Measurements from ENCODE around the gene IRF1. TPM values are rescaled to one million over a fixed set of nuclear protein-coding genes. Genes with fewer than 3 reads are reported as not detected.

The IRF1 gene
- total and polyA plus RNA-seq, 12 donors = 3.0 to 116 (median 20.1) TPM

GRCh38 chr5:132433141-132433540 lies 57.4 kb downstream of the IRF1 start:
- intact Hi-C loops (cut with DNase I) = no loop called here
- Histone ChIP-seq H3K27me3 (no peaks in the 10 kb centered on the region), H3K36me3 (replicated peaks in 1 of 2) (no peaks in the 10 kb centered on the region), H3K4me1 (replicated peaks in 1 of 2) (peaks cover 0 to 29% of the 10 kb centered on the region in 2 donors), H3K9me3 (replicated peaks in 1 of 3) (no peaks in the 10 kb centered on the region), H3K27ac (no peak overlapping the region), H3K4me3 (no peak overlapping the region)
- 93 to 95% (median 95%) methylated on average over 6 of the region's 6 CpGs for WGBS, 4 donors
- DNase-seq = peak in 1 of 7 donors; percentile 24
- TF ChIP-seq POLR2A (IDR thresholded peaks at IDR 0.05) = no peak
- TF ChIP-seq, protein P1, sequence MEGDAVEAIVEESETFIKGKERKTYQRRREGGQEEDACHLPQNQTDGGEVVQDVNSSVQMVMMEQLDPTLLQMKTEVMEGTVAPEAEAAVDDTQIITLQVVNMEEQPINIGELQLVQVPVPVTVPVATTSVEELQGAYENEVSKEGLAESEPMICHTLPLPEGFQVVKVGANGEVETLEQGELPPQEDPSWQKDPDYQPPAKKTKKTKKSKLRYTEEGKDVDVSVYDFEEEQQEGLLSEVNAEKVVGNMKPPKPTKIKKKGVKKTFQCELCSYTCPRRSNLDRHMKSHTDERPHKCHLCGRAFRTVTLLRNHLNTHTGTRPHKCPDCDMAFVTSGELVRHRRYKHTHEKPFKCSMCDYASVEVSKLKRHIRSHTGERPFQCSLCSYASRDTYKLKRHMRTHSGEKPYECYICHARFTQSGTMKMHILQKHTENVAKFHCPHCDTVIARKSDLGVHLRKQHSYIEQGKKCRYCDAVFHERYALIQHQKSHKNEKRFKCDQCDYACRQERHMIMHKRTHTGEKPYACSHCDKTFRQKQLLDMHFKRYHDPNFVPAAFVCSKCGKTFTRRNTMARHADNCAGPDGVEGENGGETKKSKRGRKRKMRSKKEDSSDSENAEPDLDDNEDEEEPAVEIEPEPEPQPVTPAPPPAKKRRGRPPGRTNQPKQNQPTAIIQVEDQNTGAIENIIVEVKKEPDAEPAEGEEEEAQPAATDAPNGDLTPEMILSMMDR (IDR thresholded peaks at IDR 0.05) = no peak

- Histone ChIP-seq H3K4me1 (replicated peaks in 1 of 2) (peaks cover 10 to 32% of the 10 kb centered on the region in 2 donors), H3K36me3 (replicated peaks in 1 of 2) (no peaks in the 10 kb centered on the region), H3K27ac (no peak overlapping the region), H3K9me3 (replicated peaks in 1 of 3) (no peaks in the 10 kb centered on the region), H3K27me3 (no peaks in the 10 kb centered on the region), H3K4me3 (no peak overlapping the region)
- TF ChIP-seq, protein P1 (IDR thresholded peaks at IDR 0.05) = no peak
- TF ChIP-seq POLR2A (IDR thresholded peaks at IDR 0.05) = no peak
- peak in 1 of 7 donors; percentile 28 for DNase-seq
- 85 to 94% (median 91%) methylated on average over 4 of the region's 4 CpGs for WGBS, 4 donors
- intact Hi-C loops (cut with DNase I) = no loop called here
Observed at GRCh38 chr5:132431632-132432031, 58.9 kb downstream of the IRF1 start.

Small RNA genes lying within 50 kb of the gene (small RNA-seq; reads per million reads assigned to genes)
- gene RF00019 = 0 reads per million in 2 donors

Other genes starting within 250 kb of the IRF1 start
- 10 to 100 TPM in 1 of 9 donors, 1 to 10 TPM in 7, under 1 TPM in 1; 0.87 to 11.7 (median 3.6) TPM for gene PDLIM4, start 233.1 kb downstream of the IRF1 start, total RNA-seq
- 10 to 100 TPM in 2 of 3 donors, 1 to 10 TPM in 1; 2.8 to 20.2 (median 14.3) TPM for gene PDLIM4, start 233.1 kb downstream of the IRF1 start, polyA plus RNA-seq
- gene SLC22A4, start 196.4 kb downstream of the IRF1 start, total RNA-seq = 1 to 10 TPM; 1.4 to 8.2 (median 2.8) TPM
- 1 to 10 TPM; 3.3 to 4.0 (median 3.7) TPM for gene SLC22A4, start 196.4 kb downstream of the IRF1 start, polyA plus RNA-seq
- 10 to 100 TPM in 8 of 9 donors, 1 to 10 TPM in 1; 4.4 to 24.1 (median 14.8) TPM for gene SLC22A5, start 121.1 kb downstream of the IRF1 start, total RNA-seq
- gene SLC22A5, start 121.1 kb downstream of the IRF1 start, polyA plus RNA-seq = 10 to 100 TPM in 1 of 3 donors, 1 to 10 TPM in 2; 9.6 to 12.6 (median 9.8) TPM
- not detected for gene IL5, start 52.7 kb upstream of the IRF1 start, total RNA-seq
- gene IL5, start 52.7 kb upstream of the IRF1 start, polyA plus RNA-seq = not detected
- gene RAD50, start 66.2 kb upstream of the IRF1 start, total RNA-seq = 10 to 100 TPM; 18.7 to 41.6 (median 29.1) TPM
- gene RAD50, start 66.2 kb upstream of the IRF1 start, polyA plus RNA-seq = 10 to 100 TPM in 1 of 3 donors, 1 to 10 TPM in 2; 5.4 to 39.6 (median 9.0) TPM
- gene IL13, start 167.4 kb upstream of the IRF1 start, total RNA-seq = under 1 TPM in 2 of 9 donors, not detected in 7; 0.06 to 0.61 TPM
- under 1 TPM in 2 of 3 donors, not detected in 1; 0.10 to 0.32 TPM for gene IL13, start 167.4 kb upstream of the IRF1 start, polyA plus RNA-seq
- gene IL4, start 183.2 kb upstream of the IRF1 start, total RNA-seq = not detected
- not detected for gene IL4, start 183.2 kb upstream of the IRF1 start, polyA plus RNA-seq
- 10 to 100 TPM in 4 of 9 donors, 1 to 10 TPM in 5; 5.6 to 42.0 (median 9.5) TPM for gene KIF3A, start 246.8 kb upstream of the IRF1 start, total RNA-seq
- 10 to 100 TPM in 2 of 3 donors, 1 to 10 TPM in 1; 4.1 to 26.8 (median 11.7) TPM for gene KIF3A, start 246.8 kb upstream of the IRF1 start, polyA plus RNA-seq